Measurements from ENCODE around the gene CSTB.

The CSTB gene

DNA sequence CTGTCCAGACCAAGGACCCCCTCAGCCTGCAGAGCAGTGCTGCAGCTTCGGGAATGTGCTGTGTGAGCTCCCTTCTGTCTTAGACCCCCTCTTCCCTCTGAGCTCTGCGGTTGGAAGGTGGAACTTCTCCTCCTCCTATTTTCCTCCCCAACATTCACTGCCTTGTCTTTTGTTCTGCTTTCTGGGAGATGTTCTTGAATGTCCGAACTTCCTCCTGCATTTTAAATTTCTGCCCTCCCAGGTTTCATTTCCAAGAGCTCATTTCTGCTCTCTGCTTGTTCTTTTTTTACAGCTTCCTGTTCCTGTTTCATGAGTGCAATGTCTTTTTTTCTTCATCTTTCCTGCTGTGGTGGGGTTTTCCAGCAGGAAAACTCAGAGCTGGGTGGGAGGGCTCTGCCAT is 42.6 kb upstream of the CSTB start:
- TF ChIP-seq FOXP2 (optimal IDR thresholded peaks at IDR 0.05; ENCODE audit: control extremely low read depth, extremely low read length, insufficient read depth) (no peak), EZH2 (IDR thresholded peaks at IDR 0.05) (no peak), POLR2AphosphoS5 (IDR thresholded peaks at IDR 0.05; ENCODE audit: borderline replicate concordance, low read depth, low read length) (no peak)
- Histone ChIP-seq H3K27ac (peak overlapping the region; percentile 77), H3K36me3 (ENCODE audit: insufficient read depth, low read length) (no peaks in the 10 kb centered on the region), H3K4me3 (peak overlapping the region; percentile 17; the same call in 1 of the 2 replicates), H3K9me3 (ENCODE audit: low read depth, low read length) (no peaks in the 10 kb centered on the region), H3K9ac (ENCODE audit: insufficient read length) (no peak overlapping the region)
- no peak for DNase-seq (ENCODE audit: low read depth, low spot score)

DNA sequence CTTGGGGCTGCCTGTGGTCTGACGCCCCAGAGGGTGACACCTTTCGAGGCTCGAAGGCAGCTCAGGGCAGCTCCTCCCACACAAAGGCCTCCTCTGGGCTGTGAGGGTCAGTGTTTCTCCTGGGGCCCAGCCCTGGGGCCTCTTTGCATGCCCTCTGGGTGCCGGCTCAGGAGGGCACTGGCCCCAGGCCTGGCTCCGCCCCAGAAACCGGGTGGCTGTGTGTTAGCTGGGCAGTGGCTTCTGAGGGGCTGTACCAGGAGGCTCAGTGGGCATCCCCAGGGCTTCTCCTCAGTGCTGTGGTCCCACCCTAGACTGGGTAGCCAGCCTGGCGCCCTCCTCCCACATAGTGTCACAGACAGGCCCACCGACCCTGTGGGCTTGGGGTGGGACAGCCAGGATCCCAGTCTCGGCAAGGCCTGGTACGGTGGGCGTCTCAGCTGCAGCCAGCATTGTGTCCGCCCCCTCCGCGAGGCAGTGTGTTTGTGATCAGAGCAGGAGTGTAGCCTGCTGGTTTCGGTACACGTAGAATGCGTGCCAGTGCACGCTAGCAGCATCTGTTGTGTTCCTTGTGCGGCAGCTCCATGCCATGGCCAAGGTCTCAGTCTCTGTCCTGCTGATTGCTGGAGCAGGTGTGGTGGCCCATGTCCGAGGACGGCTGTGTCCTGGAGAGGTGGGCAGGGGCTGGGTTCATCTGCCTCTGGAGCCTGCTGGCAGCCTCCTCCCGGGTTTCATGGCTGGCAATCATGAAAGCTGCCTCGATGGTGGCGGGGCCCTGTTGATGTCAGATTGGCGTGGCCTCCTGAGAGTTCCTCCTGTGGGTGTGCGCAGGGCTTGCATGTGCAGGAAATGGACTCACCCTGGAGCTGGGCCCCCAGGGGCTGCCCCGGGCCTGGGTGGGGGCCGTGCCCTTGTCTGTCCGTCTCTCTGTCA is 41.3 kb upstream of the CSTB start:
- no peak overlapping the region for H3K4me3 ChIP-seq

DNA sequence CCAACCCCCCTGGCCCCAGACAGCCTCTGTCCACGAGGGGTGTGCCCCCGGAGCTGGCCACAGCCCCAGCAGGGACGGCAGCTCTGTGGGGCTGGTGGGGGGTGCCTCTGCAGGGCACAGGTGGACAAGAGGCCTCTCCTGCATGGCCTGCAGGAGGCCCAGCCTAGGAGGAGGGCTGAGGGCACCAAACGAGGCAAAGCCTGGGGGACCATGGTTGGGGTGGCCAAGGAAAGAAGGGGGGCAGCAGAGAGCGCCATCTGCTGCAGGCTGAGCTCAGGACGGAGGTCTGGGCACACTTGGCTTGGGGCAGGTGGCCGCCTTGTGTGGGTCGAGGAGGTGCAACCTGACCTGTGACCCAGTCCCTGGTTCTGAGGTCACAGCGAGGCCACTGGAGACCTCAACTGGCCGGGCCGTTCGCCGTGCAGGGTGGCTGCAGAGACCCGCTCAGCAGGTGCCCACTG is 40.5 kb upstream of the CSTB start:
- TF ChIP-seq EZH2 (IDR thresholded peaks at IDR 0.05) (no peak), POLR2AphosphoS5 (IDR thresholded peaks at IDR 0.05; ENCODE audit: borderline replicate concordance, low read depth, low read length) (no peak), FOXP2 (optimal IDR thresholded peaks at IDR 0.05; ENCODE audit: control extremely low read depth, extremely low read length, insufficient read depth) (no peak)
- Histone ChIP-seq H3K36me3 (ENCODE audit: insufficient read depth, low read length) (no peaks in the 10 kb centered on the region), H3K9ac (ENCODE audit: insufficient read length) (no peak overlapping the region), H3K4me3 (no peak overlapping the region), H3K9me3 (ENCODE audit: low read depth, low read length) (no peaks in the 10 kb centered on the region), H3K27ac (no peak overlapping the region)
- DNase-seq (ENCODE audit: low read depth, low spot score), result no peak

More for the DNA sequence above, 41.3 kb upstream of the CSTB start:
- no peak for TF ChIP-seq POLR2AphosphoS5 (IDR thresholded peaks at IDR 0.05; ENCODE audit: borderline replicate concordance, low read depth, low read length)
- no peak for TF ChIP-seq EZH2 (IDR thresholded peaks at IDR 0.05)
- TF ChIP-seq FOXP2 (optimal IDR thresholded peaks at IDR 0.05; ENCODE audit: control extremely low read depth, extremely low read length, insufficient read depth), result no peak
- Histone ChIP-seq H3K9me3 (ENCODE audit: low read depth, low read length) (no peaks in the 10 kb centered on the region), H3K36me3 (ENCODE audit: insufficient read depth, low read length) (no peaks in the 10 kb centered on the region), H3K9ac (ENCODE audit: insufficient read length) (no peak overlapping the region), H3K27ac (no peak overlapping the region)
- DNase-seq (ENCODE audit: low read depth, low spot score), result no peak

DNA sequence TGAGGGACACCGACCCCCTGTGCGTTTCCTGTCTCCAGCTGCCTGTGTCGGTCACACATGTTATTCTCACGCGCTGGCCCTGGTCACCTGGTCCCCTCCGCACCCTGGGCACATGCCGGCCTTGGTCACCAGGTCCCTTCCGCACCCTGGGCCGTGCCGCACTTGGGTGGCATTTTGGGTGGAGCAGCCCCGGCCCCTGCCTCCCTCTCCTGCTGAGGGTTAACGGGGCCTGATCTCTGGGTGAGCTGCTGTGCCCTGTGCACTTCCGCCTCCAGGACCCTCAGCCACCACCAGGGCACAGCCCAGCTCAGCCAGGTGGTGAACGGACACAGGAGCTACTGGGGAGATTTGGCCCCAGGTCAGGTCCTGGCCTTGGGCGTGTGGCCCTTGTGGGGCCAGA is 39.9 kb upstream of the CSTB start:
- Histone ChIP-seq H3K27ac (no peak overlapping the region), H3K9ac (ENCODE audit: insufficient read length) (no peak overlapping the region), H3K4me3 (no peak overlapping the region), H3K36me3 (ENCODE audit: insufficient read depth, low read length) (no peaks in the 10 kb centered on the region), H3K9me3 (ENCODE audit: low read depth, low read length) (no peaks in the 10 kb centered on the region)
- no peak for DNase-seq (ENCODE audit: low read depth, low spot score)
- TF ChIP-seq EZH2 (IDR thresholded peaks at IDR 0.05) (no peak), POLR2AphosphoS5 (IDR thresholded peaks at IDR 0.05; ENCODE audit: borderline replicate concordance, low read depth, low read length) (no peak), FOXP2 (optimal IDR thresholded peaks at IDR 0.05; ENCODE audit: control extremely low read depth, extremely low read length, insufficient read depth) (no peak)

DNA sequence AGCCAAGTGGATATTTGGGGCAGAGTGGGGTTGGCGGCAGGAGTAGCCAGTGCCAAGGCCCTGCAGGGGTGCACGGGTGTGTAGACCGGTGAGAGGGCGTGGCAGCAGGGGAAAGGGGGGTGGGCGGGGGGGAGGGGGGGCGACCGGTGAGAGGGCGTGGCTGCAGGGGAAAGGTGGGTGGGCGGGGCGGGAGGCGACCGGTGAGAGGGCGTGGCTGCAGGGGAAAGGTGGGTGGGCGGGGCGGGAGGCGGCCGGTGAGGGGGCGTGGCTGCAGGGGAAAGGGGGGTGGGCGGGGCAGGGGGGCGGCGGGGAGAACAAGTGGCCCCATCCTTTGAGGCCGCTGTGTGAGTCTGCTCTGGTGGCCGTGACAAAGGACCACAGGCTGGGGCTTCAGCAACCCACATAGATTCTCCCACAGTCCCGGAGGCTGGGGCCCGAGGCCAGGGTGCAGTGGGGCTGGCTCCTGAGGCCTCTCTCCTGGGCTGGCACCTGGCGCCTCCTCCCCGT is 39.1 kb upstream of the CSTB start:
- Histone ChIP-seq H3K36me3 (ENCODE audit: insufficient read depth, low read length) (no peaks in the 10 kb centered on the region), H3K4me3 (no peak overlapping the region), H3K27ac (no peak overlapping the region), H3K9me3 (ENCODE audit: low read depth, low read length) (no peaks in the 10 kb centered on the region), H3K9ac (ENCODE audit: insufficient read length) (no peak overlapping the region)
- TF ChIP-seq POLR2AphosphoS5 (IDR thresholded peaks at IDR 0.05; ENCODE audit: borderline replicate concordance, low read depth, low read length) (no peak), EZH2 (IDR thresholded peaks at IDR 0.05) (no peak), FOXP2 (optimal IDR thresholded peaks at IDR 0.05; ENCODE audit: control extremely low read depth, extremely low read length, insufficient read depth) (no peak)
- DNase-seq (ENCODE audit: low read depth, low spot score), result no peak

DNA sequence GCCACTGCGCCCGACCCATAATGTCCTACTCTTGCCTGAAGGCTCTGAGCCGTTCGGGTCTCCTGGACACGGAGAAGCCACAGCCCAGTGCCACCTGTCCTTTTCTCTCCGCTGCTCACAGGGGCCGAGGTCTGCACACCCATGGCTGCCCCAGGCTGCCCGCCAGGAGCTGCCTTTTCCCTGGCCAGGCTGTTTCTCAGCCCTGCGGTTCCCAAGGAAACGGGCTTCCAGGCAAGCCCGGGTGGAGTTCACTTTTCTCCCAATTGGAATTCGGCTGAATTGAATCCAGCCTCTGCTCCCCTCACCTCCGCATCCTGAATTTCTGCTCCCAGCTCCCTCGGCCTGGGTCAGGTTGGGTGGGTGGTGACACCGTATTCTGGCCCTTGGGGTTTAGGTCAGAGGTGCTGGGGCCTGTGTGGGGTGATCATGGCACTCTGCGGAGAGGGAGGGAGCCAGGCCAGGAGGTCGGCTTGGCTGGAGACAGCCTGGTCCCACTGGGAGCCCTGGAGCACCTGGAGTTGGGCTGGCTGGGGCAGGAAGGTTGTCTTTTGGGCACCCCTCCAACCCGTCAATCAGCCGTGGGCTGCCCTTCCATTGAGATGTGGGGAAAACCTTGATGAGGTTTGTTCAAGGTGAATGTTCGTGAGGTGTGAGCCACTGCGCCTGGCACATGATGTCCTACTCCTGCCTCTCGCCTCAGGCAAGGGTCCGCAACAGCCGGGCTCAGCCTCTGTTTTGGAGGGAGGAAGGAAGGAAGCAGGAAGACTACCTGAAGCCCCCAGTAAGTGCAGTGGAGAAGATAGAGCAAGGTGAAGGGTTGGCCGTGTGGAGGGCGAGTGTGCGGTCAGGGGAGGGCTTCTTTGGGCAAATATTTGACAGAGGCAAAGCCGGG is 38.4 kb upstream of the CSTB start:
- Histone ChIP-seq H3K4me3 (no peak overlapping the region), H3K9me3 (ENCODE audit: low read depth, low read length) (no peaks in the 10 kb centered on the region), H3K9ac (ENCODE audit: insufficient read length) (no peak overlapping the region), H3K36me3 (ENCODE audit: insufficient read depth, low read length) (no peaks in the 10 kb centered on the region), H3K27ac (no peak overlapping the region)
- no peak for TF ChIP-seq EZH2 (IDR thresholded peaks at IDR 0.05)
- TF ChIP-seq POLR2AphosphoS5 (IDR thresholded peaks at IDR 0.05; ENCODE audit: borderline replicate concordance, low read depth, low read length), result no peak
- no peak for TF ChIP-seq FOXP2 (optimal IDR thresholded peaks at IDR 0.05; ENCODE audit: control extremely low read depth, extremely low read length, insufficient read depth)
- DNase-seq (ENCODE audit: low read depth, low spot score), result no peak

DNA sequence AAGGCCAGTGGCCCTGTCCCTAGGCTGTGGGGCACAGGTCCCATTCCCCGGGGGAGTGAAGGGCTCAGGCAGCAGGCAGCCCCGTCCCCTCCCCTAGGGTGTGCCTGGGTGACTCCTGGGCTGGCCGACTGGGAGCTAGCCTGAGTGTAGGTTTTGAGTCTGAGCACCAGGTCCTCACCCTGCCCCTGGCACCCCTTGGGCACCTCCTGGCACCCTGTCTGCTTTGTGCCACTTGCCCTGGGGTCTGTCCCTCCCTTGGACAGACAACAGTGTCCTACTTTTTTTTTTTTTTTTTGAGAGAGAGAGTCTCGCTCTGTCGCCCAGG is 37.5 kb upstream of the CSTB start:
- H3K27ac ChIP-seq, result no peak overlapping the region
- no peak overlapping the region for H3K4me3 ChIP-seq
- DNase-seq (ENCODE audit: low read depth, low spot score), result no peak

More for the DNA sequence above, 37.5 kb upstream of the CSTB start:
- no peak for TF ChIP-seq EZH2 (IDR thresholded peaks at IDR 0.05)
- no peak for TF ChIP-seq FOXP2 (optimal IDR thresholded peaks at IDR 0.05; ENCODE audit: control extremely low read depth, extremely low read length, insufficient read depth)
- no peak for TF ChIP-seq POLR2AphosphoS5 (IDR thresholded peaks at IDR 0.05; ENCODE audit: borderline replicate concordance, low read depth, low read length)
- Histone ChIP-seq H3K36me3 (ENCODE audit: insufficient read depth, low read length) (no peaks in the 10 kb centered on the region), H3K9me3 (ENCODE audit: low read depth, low read length) (no peaks in the 10 kb centered on the region), H3K9ac (ENCODE audit: insufficient read length) (no peak overlapping the region)
